ENCODE results near the gene LZTR1.

Gene LZTR1

DNA sequence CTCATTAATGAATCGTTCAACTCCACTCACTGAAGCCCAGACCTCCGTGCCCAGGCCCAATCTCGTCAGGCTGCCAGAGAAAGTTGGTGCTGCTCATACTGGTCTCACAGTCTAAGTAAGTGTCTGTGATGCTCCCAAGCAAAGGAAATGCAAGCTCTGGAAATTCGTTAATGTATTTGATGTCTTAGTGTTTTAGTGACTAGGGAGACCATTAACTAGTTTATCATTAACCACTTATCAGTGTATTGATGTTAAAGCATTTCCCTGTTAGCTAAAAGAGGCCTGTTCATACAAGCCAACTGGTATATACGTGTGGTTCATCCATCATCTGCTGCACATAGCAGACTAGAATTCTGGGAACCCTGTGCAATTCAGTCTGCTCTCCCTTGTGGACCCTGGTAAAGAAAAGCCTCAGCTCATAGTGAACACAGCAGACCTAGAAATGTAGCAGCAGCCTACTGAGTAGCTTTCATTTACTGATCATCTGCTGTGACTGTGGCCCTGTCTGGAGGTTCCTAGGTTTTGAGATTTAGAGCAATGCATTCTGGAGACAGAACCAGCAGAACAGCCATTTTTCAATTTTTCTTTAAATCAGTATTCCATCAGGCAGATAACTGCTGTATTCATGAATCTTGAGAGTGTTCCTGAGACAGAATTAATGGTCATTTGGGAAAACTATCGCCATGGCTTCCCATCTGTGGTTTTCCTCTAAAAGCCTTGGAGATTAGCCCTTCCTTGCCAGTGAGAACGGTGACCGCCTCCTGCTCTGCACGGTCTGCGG lies 30.8 kb upstream of the LZTR1 start:
- no peak for DNase-seq

DNA sequence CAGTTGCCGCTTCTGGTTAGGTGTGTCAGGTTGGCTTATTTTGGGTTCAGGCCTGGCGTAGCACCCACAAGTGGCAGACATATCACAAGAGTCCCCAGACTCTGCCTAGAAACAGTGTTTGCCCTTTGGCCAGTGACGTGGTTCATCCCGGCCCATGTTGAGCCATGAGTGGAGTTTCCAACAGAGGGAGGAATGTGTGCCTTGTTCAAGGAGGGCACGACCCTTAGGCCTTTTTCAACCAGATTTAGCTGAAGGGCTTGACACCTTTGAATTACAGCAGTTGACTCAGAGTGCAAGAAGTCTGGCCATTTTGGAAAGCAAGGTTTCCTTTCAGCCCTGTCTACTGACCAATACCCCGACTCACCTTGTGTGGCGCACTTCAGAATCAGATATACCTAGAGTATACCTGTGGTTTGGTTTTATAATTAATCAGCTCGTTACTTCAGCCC lies 30.1 kb upstream of the LZTR1 start:
- DNase-seq = no peak

DNA sequence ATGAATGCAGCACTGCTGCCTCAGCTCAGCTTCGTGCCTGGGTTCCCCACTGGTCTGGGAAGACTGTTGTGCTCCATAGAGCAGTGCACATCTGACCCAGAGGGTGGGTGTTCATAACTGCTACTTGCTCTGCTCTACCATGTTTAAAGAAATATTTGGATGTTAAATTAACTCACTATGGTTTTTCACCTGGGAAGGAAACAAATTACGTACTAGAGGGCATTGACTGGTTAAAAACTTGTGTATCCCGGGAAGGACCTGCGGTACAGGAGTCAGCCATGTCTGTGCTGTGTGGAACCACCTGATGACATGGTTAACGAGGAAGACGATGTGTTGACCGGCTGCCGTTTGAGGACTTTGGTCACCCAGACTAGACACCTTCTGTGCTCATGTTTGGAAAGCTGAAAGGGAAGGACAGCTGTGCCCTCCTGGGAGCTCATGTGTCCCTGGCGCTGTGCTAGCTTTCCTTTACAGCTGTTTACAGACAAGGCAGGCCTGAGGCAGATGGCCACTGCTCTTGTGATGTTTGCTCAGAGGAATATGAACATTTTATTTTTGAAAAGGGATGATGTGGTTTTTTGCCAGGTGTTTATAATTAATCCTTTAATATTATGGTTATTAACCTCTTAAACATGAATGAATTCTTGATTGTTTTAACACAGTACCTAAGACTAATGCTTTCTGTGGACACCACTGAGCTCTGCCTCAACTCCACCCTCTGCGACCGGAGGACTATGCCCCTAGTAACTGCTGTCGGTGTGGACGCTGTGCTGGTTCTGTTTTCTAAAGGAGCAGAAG lies 29.4 kb upstream of the LZTR1 start:
- DNase-seq = no peak

DNA sequence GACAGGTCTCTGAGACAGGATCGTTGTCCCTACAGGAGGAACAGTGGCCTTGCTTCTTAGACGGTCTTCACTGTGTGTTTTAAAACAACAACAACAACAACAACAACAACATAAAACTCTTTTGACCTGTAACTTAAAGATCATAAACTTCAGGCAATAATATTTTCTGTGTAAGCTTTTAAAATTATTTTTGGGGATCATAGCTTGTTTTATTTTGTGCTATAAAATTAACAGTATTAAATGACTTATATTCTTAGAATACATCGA lies 28.8 kb upstream of the LZTR1 start:
- no peak for DNase-seq

DNA sequence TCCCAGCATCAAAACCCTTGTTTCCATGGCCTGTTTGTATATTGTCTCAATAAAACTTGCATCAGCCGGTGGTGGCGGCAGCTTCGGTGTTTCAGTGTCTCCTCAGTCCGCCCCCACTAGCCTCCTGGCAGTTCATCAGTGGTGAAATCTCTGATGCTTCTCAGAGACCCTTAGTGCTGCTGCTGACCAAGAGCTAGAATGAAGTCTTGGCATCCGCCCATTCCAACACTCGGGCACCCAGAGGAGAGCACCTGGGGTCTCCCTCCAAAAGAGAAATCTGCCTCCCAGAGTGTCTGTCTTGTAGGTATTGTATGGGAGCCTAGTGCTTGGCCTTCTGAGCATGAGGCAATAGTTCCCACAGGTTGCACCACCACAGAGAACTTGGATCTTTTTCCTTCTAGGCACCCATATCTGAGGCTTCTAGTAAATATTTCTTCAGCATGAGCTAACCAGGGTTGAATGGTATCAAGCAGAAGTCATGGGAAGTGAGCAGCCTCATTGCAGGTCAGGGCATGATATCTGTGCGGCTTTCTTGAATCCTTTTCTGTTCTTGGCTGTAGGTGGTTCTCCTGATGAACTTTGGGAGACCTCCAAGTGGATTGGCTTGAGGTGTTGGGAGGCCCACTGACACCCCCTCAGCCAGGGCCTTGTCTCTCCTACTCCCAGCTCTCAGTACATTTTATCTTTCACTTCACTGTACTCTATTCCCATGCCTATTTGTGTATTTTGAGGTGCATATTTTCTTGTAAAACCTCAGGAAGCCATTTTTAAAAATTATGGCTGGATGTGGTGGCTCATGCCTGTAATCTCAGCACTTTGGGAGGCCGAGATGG lies 28.2 kb upstream of the LZTR1 start:
- no peak for DNase-seq

DNA sequence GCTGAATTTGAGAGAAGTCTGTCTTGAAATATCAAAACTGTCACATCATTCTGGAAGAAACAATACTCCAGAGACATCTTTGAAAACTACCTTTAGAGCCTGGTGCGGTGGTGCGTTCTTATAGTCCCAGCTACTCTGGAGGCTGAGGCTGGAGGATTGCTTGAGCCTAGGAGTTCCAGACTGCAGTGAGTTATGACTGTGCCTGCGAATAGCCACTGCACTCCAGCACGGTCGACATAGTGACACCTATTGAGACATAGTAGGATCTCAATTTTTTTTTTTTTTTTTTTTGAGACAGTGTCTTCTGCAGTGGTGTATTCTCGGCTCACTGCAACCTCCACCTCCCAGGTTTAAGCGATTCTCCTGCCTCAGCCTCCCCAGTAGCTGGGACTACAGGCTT lies 26.5 kb upstream of the LZTR1 start:
- no peak for DNase-seq

DNA sequence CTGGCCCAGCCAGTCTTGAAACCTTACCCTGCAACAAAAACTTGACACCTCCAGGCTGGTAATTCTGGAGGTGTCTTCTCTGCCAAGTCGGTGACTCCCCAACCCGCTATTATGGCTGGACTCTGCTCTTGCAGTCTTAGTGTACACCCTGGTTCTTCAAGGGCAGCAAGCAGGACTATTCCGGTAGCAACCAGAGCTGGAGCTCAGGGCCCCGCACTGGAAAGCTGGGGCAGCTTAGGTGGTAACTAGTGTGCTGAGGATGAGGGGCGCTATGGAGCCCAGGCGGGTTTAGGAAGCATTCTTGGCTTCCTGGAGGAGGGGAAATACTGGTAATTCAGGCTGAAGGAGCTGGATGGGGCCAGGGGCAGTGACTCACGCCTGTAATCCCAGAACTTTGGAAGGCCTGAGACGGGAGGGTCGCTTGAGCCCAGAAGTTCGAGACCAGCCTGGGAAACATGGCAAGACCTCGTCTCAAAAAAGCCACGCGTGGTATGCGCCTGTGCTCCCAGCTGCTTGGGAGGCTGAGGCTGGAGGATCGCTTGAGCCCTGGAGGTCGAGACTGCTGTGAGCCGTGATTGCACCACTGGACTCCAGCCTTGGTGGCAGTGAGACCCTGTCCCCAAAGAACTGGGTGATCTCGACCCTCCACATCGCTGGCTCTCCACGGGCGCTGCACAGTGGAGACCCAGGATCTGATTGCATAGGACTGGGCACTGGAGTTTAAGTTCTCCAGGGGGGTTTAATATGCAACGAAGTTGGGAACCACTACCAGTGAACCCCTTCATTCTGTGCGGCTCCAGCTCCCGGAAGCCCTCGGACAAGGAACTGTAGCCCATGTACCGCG lies 25.6 kb upstream of the LZTR1 start:
- no peak for DNase-seq

DNA sequence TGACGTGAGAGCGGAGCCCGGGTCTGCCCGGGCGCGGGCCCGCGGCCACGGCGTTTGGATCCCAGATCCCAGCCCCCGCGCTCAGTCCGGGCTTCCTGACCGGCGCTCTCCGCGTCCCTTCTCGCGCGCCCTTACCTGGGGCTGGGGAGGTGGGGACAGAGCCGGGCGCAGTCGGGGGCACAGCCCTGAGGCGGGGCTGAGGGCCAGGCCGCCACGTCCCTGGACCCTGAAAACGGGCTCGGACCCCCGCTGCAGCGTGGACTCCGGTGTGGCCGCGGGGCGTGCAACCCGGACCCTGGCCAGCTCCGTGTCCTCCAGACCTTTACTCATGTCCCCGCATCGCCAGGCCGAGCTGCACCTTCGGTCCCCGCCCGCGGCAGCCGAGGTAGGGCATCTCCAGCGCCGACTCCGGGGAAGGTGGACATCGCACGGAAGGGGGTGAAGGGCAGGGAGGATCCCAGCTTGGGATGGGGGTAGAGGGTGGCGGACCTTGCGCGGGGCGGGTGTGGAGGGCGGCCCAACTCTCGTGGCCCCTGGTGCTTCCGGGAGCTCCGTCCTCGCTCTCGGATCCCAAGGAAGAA lies 24.9 kb upstream of the LZTR1 start:
- no peak for DNase-seq

DNA sequence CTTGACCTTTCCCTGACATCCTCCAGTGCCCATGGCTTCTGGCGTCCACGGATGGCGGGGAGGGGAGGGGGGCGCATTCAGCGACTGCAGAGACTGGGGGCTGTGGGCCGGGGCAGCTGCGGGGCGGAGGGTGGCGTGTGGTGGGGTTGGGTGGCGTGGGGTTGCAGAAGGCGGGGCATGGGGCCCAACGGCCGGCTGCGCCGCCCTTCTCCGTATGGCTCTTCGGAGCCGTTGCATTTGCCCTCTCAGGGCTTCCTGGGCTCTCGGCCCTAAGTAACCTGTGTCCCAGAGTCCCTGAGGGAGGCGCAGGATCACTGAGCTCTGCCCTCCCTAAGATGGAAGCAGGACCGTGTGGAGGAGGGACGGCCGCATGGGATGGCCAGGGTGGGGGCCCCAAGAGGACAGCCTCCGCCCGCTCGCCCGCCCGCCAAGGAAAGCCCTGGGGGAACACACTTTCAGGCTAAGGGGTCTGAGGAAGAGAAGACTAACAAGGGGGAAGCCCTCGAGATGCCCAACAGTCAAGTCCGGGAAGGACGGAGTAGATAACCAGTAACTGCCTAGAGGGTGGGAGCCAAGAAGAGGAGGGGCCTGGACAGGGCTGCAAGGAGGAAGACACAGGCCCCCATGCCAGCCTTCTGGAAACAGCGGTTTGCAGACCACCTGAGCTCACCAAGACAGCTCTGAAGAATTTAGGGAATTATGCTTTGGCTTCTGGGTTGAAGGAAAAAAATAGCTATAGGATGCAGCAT lies 24.2 kb upstream of the LZTR1 start:
- no peak for DNase-seq

DNA sequence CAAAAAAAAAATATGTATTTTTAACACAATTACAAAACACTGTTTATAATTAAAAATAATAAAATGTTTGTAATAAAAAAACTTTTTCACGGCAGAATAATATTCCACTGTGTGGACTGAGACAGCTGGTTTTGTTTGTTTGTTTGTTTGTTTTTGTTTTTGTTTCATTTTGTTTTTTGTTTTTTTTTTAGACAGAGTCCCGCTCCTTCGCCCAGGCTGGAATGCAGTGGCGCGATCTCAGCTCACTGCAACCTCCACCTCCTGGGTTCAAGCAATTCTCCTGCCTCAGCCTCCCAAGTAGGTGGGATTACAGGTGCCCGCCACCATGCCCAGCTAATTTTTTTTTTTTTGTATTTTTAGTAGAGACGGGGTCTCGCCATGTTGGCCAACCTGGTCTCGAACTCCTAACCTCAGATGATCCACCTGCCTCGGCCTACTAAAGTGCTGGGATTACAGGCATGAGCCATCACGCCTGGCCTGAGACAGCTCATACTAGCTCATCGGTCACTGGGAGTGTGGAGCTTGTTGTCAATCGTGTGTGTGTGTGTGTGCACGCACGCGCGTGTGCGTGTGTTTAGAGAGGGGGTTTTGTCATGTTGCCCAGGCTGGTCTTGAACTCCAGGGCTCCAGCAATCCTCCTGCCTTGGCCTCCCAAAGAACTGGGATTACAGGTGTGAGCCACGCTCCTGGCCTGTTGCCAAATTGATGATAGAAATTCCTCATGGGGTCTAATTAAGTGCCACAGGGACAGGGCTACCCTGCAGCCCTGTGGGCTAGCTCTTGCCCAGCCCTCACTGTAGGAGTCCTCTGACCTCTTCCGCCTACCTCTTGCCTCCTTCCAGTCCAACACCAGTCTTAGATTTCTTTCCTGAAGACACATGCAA lies 22.3 kb upstream of the LZTR1 start:
- DNase-seq = no peak

DNA sequence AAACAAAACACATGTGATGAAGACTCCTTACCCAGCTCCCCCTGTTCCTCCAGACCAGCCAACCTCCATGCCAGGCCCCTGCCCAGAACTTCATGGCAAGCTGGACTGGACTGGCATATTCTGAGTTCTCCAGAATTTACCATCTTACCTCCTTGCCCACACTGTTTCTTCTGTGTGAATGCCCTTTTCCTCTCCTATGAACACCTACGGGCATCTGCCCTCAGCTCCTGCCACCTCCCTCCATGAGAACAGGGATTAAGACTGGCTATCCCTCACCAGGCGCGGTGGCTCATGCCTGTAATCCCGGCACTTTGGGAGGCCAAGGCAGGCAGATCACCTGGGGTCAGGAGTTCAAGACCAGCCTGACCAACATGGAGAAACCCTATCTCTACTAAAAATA lies 21.5 kb upstream of the LZTR1 start:
- no peak for DNase-seq

DNA sequence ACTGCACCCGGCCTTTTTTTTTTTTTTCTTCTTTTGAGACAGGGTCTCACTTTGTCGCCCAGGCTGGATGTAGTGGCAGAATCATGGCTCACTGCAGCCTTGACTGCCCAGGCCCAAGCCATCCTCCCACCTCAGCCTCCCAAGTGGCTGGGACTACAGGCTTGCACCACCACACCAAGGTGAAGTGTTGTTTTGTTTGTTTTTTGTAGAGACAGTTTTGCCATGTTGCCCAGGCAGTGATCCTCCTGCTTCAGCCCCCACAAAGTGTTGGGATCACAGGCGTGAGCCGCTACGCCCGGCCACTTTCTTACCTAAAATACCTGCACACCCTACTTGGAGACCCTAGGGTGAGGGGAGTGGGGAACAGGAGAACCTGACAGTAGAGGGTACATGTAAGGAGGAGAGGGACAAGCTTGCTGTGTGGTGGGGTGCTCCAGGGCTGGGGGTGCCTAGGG lies 19.6 kb upstream of the LZTR1 start:
- DNase-seq = no peak

DNA sequence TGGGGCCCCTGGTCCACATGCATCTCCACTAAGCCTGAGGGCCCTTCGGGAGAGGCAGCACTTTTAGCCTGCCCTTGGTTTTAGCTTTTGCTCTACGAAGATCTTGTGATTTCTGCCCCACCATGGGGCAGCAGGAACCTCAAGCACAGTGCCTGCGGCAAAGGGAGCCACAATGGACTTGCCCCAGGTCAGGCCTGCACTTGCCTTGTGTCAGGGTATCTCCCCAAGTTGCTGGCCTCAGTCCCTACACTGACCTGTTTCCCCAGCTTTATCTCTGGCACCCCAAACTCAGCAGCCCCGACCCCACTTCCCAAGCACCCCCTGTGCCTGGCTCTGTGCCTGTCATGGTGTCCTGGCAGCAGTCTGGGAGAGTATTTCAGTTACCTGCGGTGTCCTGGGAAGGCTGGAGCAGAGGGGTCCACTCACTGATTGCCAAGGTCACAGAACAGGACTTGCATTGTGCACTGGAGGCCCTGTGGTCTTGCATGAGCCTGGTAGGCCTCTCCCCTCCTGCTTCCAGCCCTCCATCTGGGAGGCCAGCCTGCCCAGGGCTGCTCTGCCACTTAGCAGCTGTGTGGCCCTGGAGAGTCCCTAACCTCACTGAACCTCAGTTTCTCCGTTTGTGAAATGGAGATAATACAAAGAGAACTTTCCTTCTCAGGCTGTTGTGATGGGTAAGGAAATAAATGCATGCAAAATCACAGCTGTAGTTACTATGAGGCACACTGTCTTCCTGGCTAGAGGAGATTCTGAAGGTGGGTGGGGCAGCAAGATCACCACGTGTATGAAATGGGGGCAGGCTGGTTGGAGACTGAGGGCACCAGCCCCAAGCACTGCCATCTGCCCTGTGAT lies 18.7 kb upstream of the LZTR1 start:
- DNase-seq = no peak

DNA sequence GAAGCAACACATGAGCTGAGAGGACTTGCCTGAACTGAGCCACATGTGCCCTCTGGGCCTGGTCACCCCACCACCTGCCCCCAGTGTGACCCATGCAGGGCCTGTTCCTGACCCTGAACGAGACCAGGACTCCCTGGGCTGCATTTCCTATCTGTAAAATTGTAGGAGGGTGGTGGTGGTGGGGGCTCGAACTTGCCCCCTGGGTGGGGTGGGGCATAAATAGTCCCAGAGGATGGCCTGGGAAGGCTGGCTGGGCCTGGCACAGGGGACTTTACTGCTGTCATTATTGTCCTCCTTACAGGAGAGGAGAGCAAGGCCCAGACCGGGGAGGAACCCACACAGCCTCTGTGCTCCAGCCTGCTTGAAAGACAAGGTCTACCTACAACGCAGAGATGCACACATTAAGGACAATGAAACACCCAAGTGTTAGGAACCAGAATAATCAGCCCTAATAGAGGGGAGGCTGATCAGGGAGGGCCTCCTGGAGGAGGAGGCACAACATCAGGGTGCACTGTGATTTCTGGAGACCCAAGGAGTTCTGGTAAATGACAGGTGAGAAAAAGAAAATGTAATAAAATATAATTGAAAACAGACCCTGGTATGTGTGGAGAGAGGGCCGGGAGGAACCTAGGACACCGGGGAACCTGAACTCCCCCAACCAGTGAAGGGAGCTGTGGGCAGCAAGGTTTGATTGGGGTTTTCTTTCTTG lies 17.9 kb upstream of the LZTR1 start:
- no peak for DNase-seq

DNA sequence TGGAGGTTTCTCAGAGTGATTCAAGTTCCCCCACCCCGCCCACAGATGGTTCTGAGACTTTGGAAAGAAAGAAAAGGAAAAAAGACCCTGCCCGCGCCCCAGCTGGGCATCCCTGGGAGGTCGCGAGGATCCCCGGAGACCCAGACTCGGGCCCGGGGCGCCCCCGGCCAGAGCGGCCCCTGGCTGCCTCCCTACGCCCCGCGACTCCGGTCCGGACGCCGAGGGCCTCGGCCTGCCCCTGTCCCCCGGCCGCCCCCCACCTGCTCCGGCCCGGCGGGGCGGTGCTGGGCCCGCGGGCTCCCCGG lies 17.3 kb upstream of the LZTR1 start:
- no peak for DNase-seq

DNA sequence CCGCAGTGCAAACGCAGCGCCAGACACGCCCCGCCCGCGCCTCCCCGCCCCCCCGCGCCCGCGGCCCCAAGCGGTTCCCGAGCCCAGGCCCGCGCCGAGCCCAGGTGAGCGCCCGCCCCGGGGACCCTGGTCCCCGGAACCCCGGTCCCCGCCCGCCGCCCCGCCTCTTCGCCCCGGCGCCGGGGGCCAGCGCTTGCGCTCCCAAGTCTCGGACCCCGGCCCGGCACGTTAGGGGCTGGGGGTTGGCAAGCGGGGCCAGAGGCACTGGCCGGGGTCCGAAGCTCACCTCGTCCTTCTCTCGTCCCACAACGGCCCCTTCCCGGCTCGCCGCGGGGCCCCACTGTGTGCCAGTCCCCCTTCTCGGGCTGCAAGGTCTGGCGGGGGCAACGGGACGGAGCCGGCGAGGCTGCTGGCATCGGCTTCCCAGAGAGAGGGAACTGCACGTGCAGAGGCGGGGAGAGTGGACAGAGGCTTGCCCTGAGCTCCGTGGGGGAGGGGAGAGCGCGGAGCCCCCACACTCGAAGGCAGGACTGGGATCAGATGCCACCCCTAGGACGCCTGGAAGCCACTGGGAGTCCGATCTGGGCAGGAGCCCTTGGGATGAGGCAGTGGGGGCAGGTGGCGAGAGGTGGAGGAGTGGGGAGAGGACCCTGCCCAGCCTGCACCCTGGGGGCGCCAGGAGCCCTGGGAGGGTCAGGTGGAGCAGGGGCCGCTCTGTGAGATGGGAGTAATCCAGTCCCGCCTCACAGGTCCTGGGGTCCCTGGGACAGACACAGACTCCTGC lies 16.8 kb upstream of the LZTR1 start:
- DNase-seq = no peak

DNA sequence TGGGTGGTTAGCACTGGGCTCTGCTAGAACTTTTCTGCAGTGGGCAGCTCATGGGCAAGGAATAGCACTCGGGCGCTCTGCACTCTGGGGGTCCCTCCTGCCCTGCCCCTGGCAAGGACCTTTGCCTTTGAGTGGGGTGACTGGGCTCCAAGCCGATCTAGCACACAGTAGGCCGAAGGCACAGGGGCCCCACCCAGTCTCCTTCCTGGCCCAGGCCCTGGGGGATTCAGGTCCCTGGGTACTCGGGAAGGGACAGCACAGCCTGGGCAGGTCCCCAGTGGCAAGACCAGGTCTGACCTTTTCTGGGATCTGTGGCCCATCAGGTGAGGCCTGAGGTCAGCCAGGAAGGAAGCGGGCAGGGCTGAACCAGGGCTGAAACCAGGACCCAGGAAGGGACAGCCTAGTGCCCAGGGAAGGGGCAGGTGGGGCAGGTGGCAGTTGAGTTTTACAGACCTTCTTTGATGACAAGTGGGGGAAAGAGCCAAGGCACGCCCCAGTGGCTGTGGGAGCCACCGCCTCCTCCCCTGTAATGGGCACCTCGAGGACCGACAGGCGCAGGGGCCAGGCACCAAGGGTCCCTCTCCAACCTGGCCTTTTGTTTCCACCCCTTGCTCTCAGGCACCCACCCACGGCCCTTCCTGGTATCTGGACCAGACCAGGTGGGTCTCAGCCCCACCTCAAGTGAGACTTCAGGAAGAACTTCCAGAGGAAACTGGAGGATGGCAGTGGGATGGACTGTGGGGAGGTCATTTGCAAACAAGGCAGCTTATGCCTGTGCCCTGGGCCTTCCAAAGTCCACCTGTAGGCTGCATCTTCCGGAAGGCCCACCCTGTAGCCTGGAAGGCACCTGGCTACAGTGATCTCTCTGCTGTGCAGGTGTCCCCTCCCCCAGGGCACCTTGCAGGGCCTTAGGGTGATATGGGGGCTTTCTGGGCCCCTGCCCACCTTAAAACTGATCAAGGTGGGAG lies 15.9 kb upstream of the LZTR1 start:
- no peak for DNase-seq
